Smooth muscle cell (in vitro differentiated cells): ENCODE measurements around the gene ZNF431. TPM values are rescaled to one million over a fixed set of nuclear protein-coding genes. Genes with fewer than 3 reads are reported as not detected.

Experiments
- DNase-seq: peaks from one replicate; lab custom pipeline; 2025; ENCODE audit not compliant: unreplicated experiment; lab: John Stamatoyannopoulos, UW
- H2AFZ ChIP-seq: fragments of 200-600 bp; sonication (generic); 2 replicates; pipeline ENCODE4 v1.6.0; 2016; ENCODE audit warnings: antibody characterized with exemption, low read depth, mild to moderate bottlenecking
- H3F3A ChIP-seq: fragments of 200-600 bp; sonication (generic); 2 replicates; pipeline ENCODE4 v1.6.0; 2017; ENCODE audit warnings: antibody characterized with exemption, low read depth
- H3K27ac ChIP-seq: fragments of 200-600 bp; sonication (generic); 2 replicates; pipeline ENCODE4 v1.5.1; 2016; ENCODE audit warnings: low read depth, mild to moderate bottlenecking
- H3K27me3 ChIP-seq: fragments of 200-600 bp; sonication (generic); 2 replicates; pipeline ENCODE4 v1.6.1; 2016; ENCODE audit warnings: low read depth, mild to moderate bottlenecking
- H3K36me3 ChIP-seq: fragments of 200-600 bp; sonication (generic); 2 replicates; pipeline ENCODE4 v1.5.1; 2016; ENCODE audit warnings: low read depth
- H3K4me1 ChIP-seq: fragments of 200-600 bp; sonication (generic); 2 replicates; pipeline ENCODE4 v1.5.1; 2016; ENCODE audit warnings: low read depth
- H3K4me2 ChIP-seq: fragments of 200-600 bp; sonication (generic); 2 replicates; pipeline ENCODE4 v1.6.0; 2016; ENCODE audit warnings: mild to moderate bottlenecking
- H3K4me3 ChIP-seq: fragments of 200-600 bp; sonication (generic); 2 replicates; pipeline ENCODE4 v1.5.1; 2016; ENCODE audit warnings: mild to moderate bottlenecking
- H3K79me2 ChIP-seq: fragments of 200-600 bp; sonication (generic); 2 replicates; pipeline ENCODE4 v1.6.0; 2016; ENCODE audit warnings: low read depth, mild to moderate bottlenecking
- H3K9ac ChIP-seq: fragments of 200-600 bp; sonication (generic); 2 replicates; pipeline ENCODE4 v1.6.0; 2016; ENCODE audit warnings: low read depth
- H3K9me3 ChIP-seq: fragments of 200-600 bp; sonication (generic); replicated peaks from 2 replicates; pipeline ENCODE4 v1.5.1; 2016; ENCODE audit warnings: low read depth
- H4K20me1 ChIP-seq: fragments of 200-600 bp; sonication (generic); 2 replicates; pipeline ENCODE4 v1.6.0; 2016; ENCODE audit warnings: low read depth
- WGBS: methylation state at CpG from one replicate; pipeline ENCODE4 v1.1.7; 2016; ENCODE audit warnings: low lambda C conversion rate; 5-methylcytosine and 5-hydroxymethylcytosine counted together
- polyA plus RNA-seq: library from polyadenylated mRNA; unstranded; fragments of >200 nt; fragmentation: Nextera tagmentation; extraction: Ambion mirVana; gene quantifications from 2 replicates; pipeline ENCODE4 v1.2.1, GENCODE V29; 2016
- total RNA-seq: library from RNA; depleted of rRNA; stranded (reverse); fragments of >200 nt; gene quantifications from 2 replicates; pipeline ENCODE4 v1.2.3, GENCODE V29; 2014
- TF ChIP-seq, protein P1 (sequence below): fragments of 200-600 bp; sonication (generic); IDR thresholded peaks from 2 replicates; pipeline ENCODE4 v1.5.1; 2017; ENCODE audit warnings: borderline replicate concordance, mild to moderate bottlenecking, antibody characterized with exemption; ENCODE audit not compliant: insufficient read depth, poor library complexity, severe bottlenecking

ZNF431 gene
- total and polyA plus RNA-seq, 2 experiments from 2014 or later, result 5.2 to 14.7 TPM

DNA sequence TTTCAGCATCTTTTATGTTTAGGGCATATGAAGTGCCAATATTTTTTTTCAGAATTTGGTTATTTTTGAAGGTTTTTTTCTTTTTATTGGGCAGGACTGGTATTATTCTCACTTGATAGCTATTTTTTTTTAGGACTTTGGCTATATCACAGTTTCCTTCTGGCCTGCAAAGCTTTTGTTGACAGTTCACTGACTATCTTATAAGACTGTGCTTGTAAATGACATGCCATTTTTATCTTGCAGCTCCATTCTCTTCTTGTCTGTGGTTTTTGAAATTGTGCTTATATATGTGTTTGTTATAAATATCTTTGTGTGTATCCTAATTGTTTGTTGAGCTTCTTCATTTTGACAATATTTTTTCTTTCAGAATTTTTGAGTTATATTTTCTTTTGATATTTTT lies 26.4 kb upstream of the ZNF431 start:
- Histone ChIP-seq H3K9me3 (no peaks in the 10 kb centered on the region), H3K27me3 (no peaks in the 10 kb centered on the region), H2AFZ (no peak overlapping the region), H4K20me1 (no peaks in the 10 kb centered on the region), H3K4me2 (no peak overlapping the region), H3F3A (no peaks in the 10 kb centered on the region), H3K4me3 (no peak overlapping the region), H3K27ac (no peak overlapping the region), H3K4me1 (no peaks in the 10 kb centered on the region), H3K79me2 (peaks cover 9% of the 10 kb centered on the region), H3K9ac (no peak overlapping the region), H3K36me3 (peaks cover 16% of the 10 kb centered on the region)
- TF ChIP-seq, protein P1, sequence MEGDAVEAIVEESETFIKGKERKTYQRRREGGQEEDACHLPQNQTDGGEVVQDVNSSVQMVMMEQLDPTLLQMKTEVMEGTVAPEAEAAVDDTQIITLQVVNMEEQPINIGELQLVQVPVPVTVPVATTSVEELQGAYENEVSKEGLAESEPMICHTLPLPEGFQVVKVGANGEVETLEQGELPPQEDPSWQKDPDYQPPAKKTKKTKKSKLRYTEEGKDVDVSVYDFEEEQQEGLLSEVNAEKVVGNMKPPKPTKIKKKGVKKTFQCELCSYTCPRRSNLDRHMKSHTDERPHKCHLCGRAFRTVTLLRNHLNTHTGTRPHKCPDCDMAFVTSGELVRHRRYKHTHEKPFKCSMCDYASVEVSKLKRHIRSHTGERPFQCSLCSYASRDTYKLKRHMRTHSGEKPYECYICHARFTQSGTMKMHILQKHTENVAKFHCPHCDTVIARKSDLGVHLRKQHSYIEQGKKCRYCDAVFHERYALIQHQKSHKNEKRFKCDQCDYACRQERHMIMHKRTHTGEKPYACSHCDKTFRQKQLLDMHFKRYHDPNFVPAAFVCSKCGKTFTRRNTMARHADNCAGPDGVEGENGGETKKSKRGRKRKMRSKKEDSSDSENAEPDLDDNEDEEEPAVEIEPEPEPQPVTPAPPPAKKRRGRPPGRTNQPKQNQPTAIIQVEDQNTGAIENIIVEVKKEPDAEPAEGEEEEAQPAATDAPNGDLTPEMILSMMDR, result no peak
- no peak for DNase-seq

DNA sequence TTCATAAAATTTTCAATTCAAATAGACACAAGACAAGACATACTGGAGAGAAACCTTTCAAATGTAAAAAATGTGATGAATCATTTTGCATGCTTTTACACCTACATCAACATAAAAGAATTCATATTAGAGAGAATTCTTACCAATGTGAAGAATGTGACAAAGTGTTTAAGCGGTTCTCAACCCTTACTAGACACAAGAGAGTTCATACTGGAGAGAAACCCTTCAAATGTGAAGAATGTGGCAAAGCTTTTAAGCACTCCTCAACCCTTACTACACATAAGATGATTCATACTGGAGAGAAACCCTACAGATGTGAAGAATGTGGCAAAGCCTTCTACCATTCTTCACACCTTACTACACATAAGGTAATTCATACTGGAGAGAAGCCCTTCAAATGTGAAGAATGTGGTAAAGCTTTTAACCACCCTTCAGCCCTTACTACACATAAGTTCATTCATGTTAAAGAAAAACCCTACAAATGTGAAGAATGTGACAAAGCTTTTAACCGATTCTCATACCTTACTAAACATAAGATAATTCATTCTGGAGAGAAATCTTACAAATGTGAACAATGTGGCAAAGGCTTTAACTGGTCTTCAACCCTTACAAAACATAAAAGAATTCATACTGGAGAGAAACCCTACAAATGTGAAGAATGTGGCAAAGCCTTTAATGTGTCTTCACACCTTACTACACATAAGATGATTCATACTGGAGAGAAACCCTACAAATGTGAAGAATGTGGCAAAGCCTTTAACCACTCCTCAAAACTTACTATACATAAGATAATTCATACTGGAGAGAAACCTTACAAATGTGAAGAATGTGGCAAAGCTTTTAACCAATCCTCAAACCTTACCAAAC lies 24.6 kb upstream of the ZNF431 start:
- peaks cover 2% of the 10 kb centered on the region for H3K79me2 ChIP-seq
- no peaks in the 10 kb centered on the region for H3F3A ChIP-seq
- peaks cover 16% of the 10 kb centered on the region for H3K36me3 ChIP-seq
- peak overlapping the region; percentile 53 for H3K27ac ChIP-seq
- no peaks in the 10 kb centered on the region for H3K4me1 ChIP-seq
- WGBS, result 78% methylated on average over 2 of the region's 2 CpGs
- TF ChIP-seq, protein P1, result no peak
- H4K20me1 ChIP-seq, result no peaks in the 10 kb centered on the region
- no peak overlapping the region for H3K9ac ChIP-seq
- no peaks in the 10 kb centered on the region for H3K27me3 ChIP-seq
- no peak overlapping the region for H2AFZ ChIP-seq
- no peak overlapping the region for H3K4me3 ChIP-seq
- DNase-seq, result no peak
- H3K4me2 ChIP-seq, result no peak overlapping the region
- no peaks in the 10 kb centered on the region for H3K9me3 ChIP-seq

DNA sequence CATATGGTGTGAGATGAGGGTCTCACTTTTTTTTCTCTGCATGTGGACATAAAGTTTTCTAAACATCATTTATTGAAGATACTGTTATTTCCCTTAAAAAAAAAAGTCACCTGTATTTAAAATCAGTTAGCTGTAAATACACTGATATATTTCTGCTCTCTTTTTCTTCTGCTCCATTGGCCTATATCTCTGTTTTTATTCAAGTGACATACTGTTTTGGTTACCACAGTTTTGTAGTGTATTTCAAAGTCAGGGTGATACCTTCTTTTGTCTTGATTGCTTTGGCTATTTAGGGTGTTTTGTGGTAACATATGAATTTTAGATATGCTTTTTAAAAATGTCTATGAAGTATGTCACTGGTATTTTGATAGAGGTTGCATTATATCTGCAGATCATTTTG lies 15.8 kb upstream of the ZNF431 start:
- H3K27me3 ChIP-seq, result no peaks in the 10 kb centered on the region
- H3K27ac ChIP-seq, result no peak overlapping the region
- H4K20me1 ChIP-seq, result no peaks in the 10 kb centered on the region
- peaks cover 5% of the 10 kb centered on the region for H3K4me1 ChIP-seq
- no peaks in the 10 kb centered on the region for H3K36me3 ChIP-seq
- no peak overlapping the region for H2AFZ ChIP-seq
- no peak overlapping the region for H3K4me3 ChIP-seq
- H3K79me2 ChIP-seq, result no peaks in the 10 kb centered on the region
- H3K4me2 ChIP-seq, result no peak overlapping the region
- peaks cover 12% of the 10 kb centered on the region for H3F3A ChIP-seq
- TF ChIP-seq, protein P1, result no peak
- no peak for DNase-seq
- H3K9ac ChIP-seq, result no peak overlapping the region
- no peaks in the 10 kb centered on the region for H3K9me3 ChIP-seq

DNA sequence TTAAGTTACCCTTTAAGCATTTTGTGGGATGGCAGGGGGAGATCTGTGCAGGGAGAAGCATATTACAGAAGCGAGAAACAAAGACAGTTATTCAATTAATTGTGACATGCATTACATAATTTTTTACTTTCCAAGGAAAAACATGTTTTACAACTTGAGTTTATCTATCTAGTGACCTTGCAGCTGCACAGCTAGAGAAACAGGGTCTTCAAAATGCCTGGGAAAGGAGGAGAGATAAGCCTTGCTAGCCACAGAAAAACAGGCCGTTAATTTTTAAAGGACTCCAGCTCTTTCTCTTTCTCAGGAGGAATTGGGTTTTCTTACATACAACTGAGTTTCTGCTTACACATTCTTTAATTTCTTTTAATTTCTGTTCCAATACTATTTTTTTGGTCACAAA lies 14.8 kb upstream of the ZNF431 start:
- Histone ChIP-seq H3K36me3 (no peaks in the 10 kb centered on the region), H3K79me2 (no peaks in the 10 kb centered on the region), H3K4me3 (no peak overlapping the region), H4K20me1 (no peaks in the 10 kb centered on the region), H3F3A (peaks cover 12% of the 10 kb centered on the region), H3K4me2 (no peak overlapping the region), H3K27ac (no peak overlapping the region), H3K27me3 (no peaks in the 10 kb centered on the region), H2AFZ (no peak overlapping the region), H3K4me1 (peaks cover 5% of the 10 kb centered on the region), H3K9ac (no peak overlapping the region), H3K9me3 (no peaks in the 10 kb centered on the region)
- DNase-seq, result no peak
- TF ChIP-seq, protein P1, result no peak
- 11% methylated on average over 2 of the region's 2 CpGs for WGBS
